Measurements from ENCODE around the gene XPR1. TPM values are rescaled to one million over a fixed set of nuclear protein-coding genes. Genes with fewer than 3 reads are reported as not detected.
"Not testable (repeated sequence)": the region's sequence is repeated elsewhere in the genome, so short reads cannot be mapped to it uniquely, and the experiment has no call there.

XPR1 gene
- total and polyA plus RNA-seq, 2 of the 8 experiments (the other 6 are each of a cell fraction or from before 2014, with no cell fraction given), result 28.6 to 43.9 TPM

DNA sequence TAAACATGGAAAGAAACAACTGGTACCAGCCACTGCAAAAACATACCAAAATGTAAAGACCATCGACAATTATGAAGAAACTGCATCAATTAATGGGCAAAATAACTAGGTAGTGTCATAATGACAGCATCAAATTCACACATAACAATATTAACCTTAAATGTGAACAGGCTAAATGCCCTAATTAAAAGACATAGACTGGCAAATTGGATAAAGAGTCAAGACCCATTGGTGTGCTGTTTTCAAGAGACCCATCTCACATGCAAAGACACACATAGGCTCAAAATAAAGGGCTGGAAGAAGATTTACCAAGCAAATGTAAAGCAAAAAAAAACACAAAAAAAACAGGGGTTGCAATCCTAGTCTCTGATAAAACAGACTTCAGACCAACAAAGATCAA, 201.4 kb downstream of the XPR1 start:
- H3K4me1 ChIP-seq (replicated peaks in 1 of 4; ENCODE audit: control insufficient read depth in 3 of 4, insufficient read depth in 4 of 4, low read length in 3 of 4); FAIRE-seq; H3K4me2 ChIP-seq (ENCODE audit: insufficient read depth in 1 of 2, low read depth in 2 of 2, low read length in 2 of 2); DNase-seq (ENCODE audit: low read depth in 1 of 2, low spot score in 2 of 2); H3K27ac ChIP-seq (ENCODE audit: low read depth, low read length); H3K36me3 ChIP-seq (ENCODE audit: control insufficient read depth in 2 of 4, insufficient read depth in 4 of 4, low read length in 3 of 4); H3K27me3 ChIP-seq (replicated peaks in 1 of 4; ENCODE audit: control insufficient read depth in 3 of 4, extremely low read depth in 1 of 4, insufficient read depth in 3 of 4, low read length in 3 of 4); H3K23ac ChIP-seq (ENCODE audit: insufficient read length); H3K79me1 ChIP-seq (ENCODE audit: low read depth, low read length); H3K56ac ChIP-seq (replicated peaks; ENCODE audit: insufficient read length, low read depth, low read length); H2BK120ac ChIP-seq (replicated peaks; ENCODE audit: low read depth, low read length); H3K79me2 ChIP-seq (ENCODE audit: control insufficient read depth in 1 of 2, insufficient read depth in 2 of 2, low read length in 2 of 2); H2BK12ac ChIP-seq (ENCODE audit: low read depth, low read length); H3K23me2 ChIP-seq (ENCODE audit: low read depth, low read length); H3K4me3 ChIP-seq (ENCODE audit: extremely low read depth in 1 of 4, insufficient read depth in 2 of 4, low read depth in 3 of 4, low read length in 4 of 4); H3K14ac ChIP-seq (ENCODE audit: insufficient read length); POLR2A ChIA-PET (ENCODE audit: partially characterized antibody); H4K20me1 ChIP-seq (replicated peaks in 1 of 2; ENCODE audit: control insufficient read depth in 1 of 2, insufficient read depth in 2 of 2, low read length in 2 of 2); H2AFZ ChIP-seq (ENCODE audit: low read length); H2AK5ac ChIP-seq (ENCODE audit: low read depth, low read length); H3K18ac ChIP-seq (ENCODE audit: extremely low read depth, low read length); H4K8ac ChIP-seq (ENCODE audit: extremely low read depth, insufficient read depth, low read length); H4K91ac ChIP-seq (replicated peaks; ENCODE audit: insufficient read length, low read length); H4K5ac ChIP-seq (ENCODE audit: insufficient read length, low read depth, low read length); H2BK15ac ChIP-seq (ENCODE audit: low read length); H3K4ac ChIP-seq (replicated peaks; ENCODE audit: insufficient read length, low read depth, low read length); H3K9ac ChIP-seq (replicated peaks in 1 of 4; ENCODE audit: extremely low read depth in 1 of 4, low read depth in 3 of 4, low read length in 3 of 4); H3K9me3 ChIP-seq (ENCODE audit: insufficient read depth in 2 of 2, low read depth in 1 of 2, low read length in 1 of 2); H2BK20ac ChIP-seq (ENCODE audit: low read length); H2BK5ac ChIP-seq (ENCODE audit: low read depth, low read length): not testable (repeated sequence)
- CTCF ChIA-PET (ENCODE audit: partially characterized antibody), result interaction anchor here (0.6 kb wide), 1 partner anchor 357 kb away, joined by 3 read pairs; no protein-coding TSS in a partner anchor
- 89% methylated on average over 1 of the region's 1 CpG; no CpG with 5 or more reads in 1 of the 2 experiments for WGBS, 2 experiments (ENCODE audit: extremely low coverage in 1 of 2, insufficient coverage in 1 of 2, insufficient read length in 1 of 2, insufficient replicate concordance in 2 of 2, low coverage in 1 of 2, low lambda C conversion rate in 2 of 2, missing lambda C conversion rate in 1 of 2)

Measured in H1 (cell line).